Colon (tissue), 2 donors: ENCODE measurements around the gene GIT2.
"Not testable (repeated sequence)": the region's sequence is repeated elsewhere in the genome, so short reads cannot be mapped to it uniquely, and the experiment has no call there.

Experiments
- FAIRE-seq: peaks from 2 replicates; lab custom pipeline; 2012; peaks lifted over from hg19 to GRCh38; lab: Jason Lieb, UNC
- donor health status: control.
- donor health status: control.

GIT2 gene, protein sequence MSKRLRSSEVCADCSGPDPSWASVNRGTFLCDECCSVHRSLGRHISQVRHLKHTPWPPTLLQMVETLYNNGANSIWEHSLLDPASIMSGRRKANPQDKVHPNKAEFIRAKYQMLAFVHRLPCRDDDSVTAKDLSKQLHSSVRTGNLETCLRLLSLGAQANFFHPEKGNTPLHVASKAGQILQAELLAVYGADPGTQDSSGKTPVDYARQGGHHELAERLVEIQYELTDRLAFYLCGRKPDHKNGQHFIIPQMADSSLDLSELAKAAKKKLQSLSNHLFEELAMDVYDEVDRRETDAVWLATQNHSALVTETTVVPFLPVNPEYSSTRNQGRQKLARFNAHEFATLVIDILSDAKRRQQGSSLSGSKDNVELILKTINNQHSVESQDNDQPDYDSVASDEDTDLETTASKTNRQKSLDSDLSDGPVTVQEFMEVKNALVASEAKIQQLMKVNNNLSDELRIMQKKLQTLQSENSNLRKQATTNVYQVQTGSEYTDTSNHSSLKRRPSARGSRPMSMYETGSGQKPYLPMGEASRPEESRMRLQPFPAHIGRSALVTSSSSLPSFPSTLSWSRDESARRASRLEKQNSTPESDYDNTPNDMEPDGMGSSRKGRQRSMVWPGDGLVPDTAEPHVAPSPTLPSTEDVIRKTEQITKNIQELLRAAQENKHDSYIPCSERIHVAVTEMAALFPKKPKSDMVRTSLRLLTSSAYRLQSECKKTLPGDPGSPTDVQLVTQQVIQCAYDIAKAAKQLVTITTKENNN

GRCh38 chr12:109995686-109996482 is at the start of gene GIT2:
GIT2 (minus strand) TSS chr12:109996368; CDS start chr12:109996224, 144 bp downstream.
- FAIRE-seq, result no peak

GRCh38 chr12:110042264-110042663 is 46.1 kb upstream of the GIT2 start:
- FAIRE-seq, result no peak

DNA sequence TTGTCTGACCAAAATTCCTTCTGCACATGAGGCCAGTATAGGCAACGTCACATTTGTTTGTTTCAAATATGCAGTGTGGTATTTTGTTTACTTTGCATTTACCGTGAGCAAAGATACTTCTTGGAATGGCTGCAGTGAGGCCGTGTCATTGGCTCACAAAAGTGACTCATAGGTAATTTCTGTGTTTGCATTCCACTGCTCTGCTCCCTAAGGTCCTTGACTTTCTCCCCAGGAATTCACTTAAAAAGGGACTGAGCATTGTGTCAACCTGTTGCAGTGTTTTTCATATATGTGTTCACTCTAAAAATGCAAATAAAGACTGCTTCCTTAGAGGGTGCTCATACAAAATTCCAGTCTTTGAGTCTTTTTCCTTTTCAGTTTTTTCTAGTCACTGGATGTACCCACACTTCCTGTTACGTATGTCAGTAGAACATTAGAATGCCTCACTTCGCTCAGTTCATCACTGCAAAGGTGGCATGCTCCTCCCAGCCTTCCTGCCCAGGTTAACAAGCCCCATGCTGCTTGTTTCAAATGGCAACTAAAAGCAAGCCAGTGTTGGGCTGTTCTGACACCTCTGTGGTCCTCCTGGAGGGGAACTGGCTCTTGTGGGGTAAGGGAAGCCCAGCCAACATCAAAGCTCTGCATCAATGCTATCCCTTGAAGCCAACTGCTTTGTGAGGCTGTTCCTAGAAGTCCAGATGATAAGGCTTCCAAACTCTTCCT is 43.1 kb upstream of the GIT2 start:
- no peak for FAIRE-seq

GRCh38 chr12:110038741-110039084 is 42.5 kb upstream of the GIT2 start:
- no peak for FAIRE-seq

- no peak for FAIRE-seq
Observed at GRCh38 chr12:110037315-110037714, 41.1 kb upstream of the GIT2 start.

DNA sequence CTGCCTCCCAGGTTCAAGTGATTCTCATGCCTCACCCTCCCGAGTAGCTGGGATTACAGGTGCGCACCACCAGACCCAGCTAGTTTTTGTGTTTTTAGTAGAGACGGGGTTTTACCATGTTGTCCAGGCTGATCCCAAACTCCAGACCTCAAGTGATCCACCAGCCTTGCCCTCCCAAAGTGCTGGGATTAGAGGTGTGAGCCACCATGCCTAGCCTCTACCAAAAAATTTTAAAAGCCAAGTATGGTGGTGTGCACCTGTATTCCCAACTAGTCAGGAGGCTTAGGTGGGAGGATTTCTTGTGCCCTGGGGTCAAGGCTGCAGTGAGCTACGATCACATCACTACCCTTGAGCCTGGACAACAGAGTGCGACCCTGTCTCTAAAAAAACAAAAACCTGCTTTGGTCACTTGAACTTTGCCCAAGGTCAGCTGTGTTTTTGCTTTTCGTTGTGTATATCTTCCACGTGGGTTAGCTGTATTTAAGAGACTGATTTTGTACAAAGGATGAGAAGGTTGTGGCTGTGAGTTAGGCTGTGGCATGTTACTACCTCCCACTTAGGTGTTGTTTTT is 39.5 kb upstream of the GIT2 start:
- no peak for FAIRE-seq

GRCh38 chr12:110033888-110034287 is 37.7 kb upstream of the GIT2 start:
- FAIRE-seq, result no peak

DNA sequence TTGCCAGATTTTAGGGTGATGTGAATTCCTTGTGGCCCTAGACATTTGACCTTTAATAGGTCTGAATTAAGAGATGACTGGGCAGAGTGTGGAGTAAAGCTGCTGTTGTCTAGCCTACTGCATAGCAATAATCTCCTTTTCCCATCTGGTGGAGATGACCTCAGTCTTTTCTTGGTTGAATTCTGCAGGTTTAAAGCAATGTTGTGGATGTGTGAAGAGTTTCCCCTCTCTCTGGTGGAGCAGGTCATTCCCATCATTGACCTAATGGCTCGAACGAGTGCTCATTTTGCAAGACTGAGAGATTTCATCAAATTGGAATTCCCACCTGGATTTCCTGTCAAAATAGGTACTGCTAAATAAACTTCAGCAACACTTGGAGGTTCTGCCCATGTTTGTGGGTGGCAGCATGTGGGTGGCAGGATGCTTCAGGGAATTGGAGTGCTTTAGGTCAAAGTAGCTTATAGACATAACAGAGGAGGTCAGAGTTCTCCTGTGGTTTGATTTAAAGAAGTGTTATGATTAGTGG is 33.2 kb upstream of the GIT2 start:
- no peak for FAIRE-seq

GRCh38 chr12:110028323-110028722 is 32.2 kb upstream of the GIT2 start:
- FAIRE-seq, result no peak

DNA sequence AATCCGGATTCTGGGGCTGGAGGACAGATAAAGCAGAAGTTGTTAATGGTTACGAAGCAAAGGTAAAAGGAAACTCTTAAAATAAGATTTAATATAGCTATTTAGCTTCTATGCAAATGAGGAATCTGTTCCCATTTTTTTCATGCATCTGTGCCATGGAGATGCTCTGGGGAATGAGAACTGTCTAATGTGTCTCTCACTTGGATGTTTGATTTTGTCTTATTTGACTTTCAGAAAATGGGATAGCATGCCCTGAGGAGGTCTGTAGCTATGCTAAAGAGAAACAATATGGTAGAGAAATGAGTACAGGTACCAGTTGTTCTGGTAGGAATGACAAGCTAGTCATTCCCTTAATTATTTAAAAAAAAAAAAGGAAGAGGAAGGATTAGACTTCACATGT is 27.9 kb upstream of the GIT2 start:
- FAIRE-seq, result no peak

DNA sequence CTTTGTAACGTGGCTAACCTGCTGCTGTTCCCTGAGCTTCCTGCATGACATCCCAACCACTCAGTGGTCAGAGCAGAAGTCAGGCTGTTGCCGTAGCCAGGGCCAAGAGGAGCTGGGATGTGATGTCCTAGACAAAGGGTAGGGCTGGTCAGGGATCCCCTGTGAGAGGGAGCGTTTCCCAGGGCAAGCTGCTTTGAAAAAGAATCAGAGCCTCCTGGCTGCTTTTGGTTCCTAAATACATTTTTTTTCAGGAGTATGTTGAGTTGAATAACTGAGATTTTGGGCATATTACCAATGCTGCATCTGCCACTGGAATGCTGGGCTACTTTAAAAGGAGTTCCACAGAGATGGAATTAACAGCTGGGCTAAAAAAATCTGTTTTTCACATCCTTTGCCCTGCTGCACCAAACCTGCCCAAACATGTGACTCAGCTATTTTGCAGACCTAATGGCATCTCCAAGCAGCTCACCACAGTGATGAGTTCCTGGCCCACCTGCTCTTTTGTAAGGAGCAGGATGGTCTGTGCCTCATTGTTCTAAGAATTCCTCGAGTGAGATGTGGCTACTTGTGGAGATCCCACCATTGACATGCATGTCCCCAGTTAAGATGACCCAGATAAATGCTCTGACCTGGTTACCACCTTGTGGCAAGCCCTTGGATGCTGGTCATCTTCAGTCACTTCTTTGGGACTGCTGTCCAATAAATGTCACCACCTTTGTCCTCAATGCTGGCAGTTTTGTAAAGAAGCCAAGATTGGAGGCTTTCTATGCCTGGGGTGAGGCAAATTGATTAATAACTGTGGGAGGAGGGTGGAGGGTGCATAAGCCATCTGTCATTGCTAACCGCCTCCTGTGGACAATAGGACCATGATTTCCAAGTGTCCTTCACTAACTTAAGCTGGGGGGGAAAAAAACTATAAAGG is 27.2 kb upstream of the GIT2 start:
- FAIRE-seq, result no peak

DNA sequence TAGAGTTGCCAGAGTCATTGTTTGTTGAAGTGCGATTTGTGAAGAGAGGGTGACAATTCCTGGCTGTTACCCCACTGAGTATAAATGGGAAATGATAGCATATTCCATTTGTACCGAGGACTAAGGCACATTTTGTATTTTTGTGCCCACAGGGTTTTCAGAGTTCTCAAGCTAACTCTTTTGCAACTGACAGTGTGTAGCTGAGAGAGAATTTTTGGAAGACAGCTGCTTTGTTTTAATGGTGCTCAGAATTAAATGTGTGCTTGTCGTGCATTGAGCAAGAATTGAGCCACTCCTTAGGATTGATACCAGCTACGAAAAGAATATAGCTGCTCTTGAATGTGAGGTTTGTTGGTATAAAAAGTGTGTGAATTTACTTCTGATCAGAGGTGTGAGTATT is 24.8 kb upstream of the GIT2 start:
- no peak for FAIRE-seq

- no peak for FAIRE-seq
Observed at GRCh38 chr12:110015132-110015531, 19.0 kb upstream of the GIT2 start.

- no peak for FAIRE-seq
Observed at GRCh38 chr12:110012659-110013058, 16.5 kb upstream of the GIT2 start.

DNA sequence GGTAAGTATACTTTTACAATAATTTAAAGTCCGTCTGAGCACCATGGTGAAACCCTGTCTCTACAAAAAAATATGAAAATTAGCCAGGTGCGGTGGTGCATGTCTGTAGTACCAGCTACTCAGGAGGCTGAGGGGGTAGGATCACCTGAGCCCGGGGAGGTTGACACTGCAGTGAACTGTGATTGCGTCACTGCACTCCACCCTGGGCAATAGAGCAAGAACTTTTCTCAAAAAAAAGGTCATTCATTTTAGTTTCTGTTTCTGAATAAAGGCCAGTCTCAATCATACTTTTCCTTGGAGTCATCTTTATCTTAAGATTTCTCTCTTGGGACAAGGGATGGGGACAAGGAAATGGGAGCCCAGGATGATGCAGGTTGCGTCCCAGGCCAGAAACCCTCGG is 16.0 kb upstream of the GIT2 start:
- no peak for FAIRE-seq

DNA sequence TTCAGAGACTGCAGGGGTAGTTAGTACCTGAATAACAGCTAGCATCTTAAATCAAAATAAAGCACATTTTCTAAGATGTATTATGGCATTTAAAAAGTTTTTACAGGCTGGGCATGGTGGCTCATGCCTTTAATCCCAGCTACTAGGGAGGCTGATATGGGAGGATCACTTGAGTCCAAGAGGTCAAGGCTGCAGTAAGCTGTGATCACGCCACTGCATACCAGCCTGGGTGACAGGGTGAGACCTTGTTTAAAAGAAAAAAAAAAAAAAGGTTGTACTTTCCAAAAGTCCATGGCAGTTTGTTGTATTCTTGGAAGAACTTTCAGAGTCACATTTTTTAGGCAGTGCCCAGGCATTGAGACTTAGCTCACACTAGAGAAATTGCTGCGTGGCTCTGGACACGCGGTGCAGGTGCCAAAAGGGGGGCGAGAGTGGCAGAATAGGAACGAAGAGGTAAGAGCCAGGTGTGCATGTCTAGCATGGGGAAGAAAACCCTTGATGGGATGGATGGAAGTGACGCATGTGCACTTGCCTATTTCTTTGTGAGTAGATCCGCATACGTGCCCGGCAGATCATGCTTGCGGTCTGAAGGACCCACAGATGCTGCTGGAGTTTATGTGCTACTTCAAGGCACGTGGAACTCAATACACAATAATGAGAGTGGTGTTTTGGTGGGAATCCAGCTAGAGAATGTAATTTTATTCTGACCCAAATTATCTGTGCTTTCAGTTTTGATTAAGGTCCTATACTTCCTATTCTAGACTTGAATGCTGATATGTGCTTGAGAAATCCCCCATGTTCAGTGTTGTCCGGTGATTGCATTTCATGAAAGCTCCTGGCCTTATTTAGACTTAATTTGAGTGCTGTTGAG is 14.9 kb upstream of the GIT2 start:
- no peak for FAIRE-seq

- FAIRE-seq, result not testable (repeated sequence)
Observed at GRCh38 chr12:110008681-110009398, 12.7 kb upstream of the GIT2 start.

DNA sequence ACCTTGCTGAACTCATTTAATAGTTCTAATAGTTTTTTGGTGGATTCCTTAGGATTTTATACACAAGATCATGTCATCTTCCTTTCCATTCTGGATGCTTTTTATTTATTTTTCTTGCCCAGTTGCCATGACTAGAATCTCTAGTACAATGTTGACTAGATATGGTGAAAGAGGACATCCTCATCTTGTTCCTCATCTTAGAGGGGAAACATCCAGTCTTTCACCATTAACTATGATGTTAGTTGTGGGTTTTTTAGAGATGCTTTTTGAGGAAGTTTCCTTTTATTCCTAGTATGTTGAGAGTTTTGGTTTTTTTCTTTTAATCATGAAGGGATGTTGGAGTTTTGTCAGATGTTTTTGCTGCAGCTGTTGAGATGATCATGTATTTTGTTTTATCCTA is 11.7 kb upstream of the GIT2 start:
- FAIRE-seq, result no peak

DNA sequence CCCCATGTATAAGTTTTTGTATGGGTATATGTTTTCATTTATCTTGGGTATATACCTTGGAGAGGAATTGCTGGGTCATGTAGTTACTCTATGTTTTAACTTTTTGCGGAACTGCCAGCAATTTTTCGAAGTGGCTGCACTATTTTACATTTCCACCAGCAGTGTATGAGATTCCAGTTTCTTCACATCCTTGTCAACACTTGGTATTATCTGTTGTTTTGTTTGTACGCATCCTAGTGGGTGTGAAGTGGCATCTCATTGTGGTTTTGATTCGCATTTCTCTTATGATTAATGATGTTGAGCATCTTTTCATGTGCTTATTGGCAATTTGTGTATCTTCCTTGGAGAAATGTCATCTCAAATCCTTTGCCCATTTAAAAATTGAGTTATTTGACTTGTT is 9.9 kb upstream of the GIT2 start:
- no peak for FAIRE-seq
